ENCODE data around the gene SHC4.
"Not testable (repeated sequence)": the region's sequence is repeated elsewhere in the genome, so short reads cannot be mapped to it uniquely, and the experiment has no call there.

Gene SHC4

DNA sequence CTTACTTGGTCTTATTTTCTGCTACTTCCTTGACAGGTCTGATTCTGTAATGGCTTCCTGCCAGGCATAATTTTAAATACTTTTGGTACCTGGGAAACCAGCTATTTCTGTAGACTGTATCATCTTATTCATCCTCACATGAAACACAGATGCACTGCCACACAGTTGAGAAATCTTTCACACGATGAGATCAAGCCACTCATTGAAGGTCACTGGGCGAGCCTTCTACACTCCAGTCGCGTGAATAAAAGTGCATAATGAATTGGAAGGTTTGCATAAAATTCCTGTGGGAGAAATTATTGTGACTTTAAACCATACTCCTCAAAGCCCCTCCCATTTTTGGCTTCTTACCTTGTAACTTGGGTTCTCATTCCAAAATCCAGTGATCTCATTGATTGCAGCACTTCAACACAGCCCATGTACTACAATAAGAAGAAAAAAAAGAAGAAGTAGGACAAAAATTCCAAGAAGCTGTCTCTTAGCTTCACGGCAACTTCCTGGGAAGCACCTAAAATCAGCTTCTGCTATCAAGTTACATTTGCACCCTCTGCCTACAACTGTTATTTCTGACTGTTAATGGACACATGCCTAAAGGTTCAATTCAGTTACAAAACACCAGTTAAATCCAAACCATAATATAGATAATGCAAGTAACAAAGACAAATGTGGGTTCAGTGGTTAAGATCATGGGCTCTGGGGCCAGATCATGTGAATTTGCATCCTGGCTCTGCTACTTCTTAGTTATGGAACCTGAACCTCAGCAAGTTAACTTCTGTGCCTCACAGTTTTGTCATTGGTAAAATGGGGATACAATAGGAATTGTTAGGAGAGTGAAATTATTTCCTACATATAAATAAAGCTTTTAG, 39.0 kb downstream of the SHC4 start:
- no peak for DNase-seq (ENCODE audit: low read depth)

DNA sequence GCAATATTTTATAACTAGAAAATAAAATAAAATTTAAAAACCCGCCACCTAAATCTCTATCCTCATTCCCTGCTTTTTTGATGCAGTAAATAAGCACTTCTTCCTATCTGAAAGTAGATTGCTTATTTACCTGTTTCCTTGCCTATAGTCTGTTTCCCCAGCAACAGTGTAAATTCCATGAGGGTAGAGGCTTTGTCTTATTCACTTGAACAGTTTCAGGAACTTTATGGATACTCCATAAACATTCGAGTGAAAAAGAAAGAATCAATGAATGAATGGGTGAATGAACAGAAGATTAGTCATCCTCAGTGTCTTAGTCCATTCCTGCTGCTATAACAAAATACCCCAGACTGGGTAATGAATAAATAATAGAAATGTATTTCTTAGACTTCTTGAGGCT, 41.7 kb downstream of the SHC4 start:
- DNase-seq (ENCODE audit: low read depth) = no peak

DNA sequence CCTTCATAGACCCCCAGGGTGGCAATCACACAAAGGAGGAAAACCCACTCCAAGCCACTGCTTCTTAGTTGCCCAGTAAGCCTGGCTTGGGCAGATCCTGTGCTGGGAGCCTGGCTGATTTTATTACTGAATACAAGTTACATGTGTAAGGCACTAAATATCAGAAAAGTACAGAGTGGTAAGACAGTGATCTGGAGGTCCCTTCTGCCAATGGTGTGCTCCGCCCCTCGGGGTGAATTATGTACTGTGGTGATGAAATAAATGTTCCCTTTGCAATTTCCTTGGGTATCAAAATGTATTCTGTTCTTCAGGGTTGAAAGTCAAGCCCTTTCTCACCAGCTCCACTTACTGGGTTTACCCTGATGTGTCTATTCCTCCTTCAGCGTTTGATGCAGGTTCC, 47.0 kb downstream of the SHC4 start:
- no peak for DNase-seq (ENCODE audit: low read depth)

DNA sequence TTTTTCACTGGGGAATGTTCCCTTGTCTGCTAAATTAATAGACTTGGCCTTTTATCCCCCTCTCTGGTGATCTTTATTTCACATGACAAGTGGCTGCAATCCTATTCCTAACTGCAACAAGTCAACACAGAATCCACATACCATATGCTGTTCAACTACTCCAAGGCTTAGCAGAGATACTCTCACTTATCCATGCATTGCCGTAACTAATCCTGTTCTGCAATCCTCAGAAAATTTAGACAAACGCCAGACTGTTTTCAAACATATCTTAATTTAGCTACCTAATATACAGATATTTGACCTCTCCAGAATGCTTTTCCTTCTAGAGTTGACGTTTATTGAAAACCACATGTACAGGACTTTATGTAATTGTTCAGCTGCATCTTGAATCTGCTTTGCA, 47.9 kb downstream of the SHC4 start:
- DNase-seq (ENCODE audit: low read depth) = no peak

DNA sequence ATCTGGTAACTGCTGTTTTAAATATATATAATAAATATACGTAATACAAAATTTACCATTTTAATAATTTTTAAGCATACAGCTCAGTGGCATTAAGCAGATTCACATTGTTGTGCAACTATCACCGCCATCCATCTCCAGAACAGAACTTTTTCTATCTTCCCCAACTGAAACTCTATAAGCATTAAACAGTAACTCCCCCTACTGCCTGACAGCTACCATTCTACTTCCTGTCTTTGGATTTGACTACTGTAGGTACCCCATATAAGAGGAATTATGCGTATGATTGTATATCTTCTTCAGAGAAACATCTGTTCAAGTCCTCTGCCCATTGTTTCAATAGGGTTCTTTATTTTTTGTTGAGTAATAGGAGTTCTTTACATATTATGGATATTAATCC, 49.0 kb downstream of the SHC4 start:
- DNase-seq (ENCODE audit: low read depth) = no peak

DNA sequence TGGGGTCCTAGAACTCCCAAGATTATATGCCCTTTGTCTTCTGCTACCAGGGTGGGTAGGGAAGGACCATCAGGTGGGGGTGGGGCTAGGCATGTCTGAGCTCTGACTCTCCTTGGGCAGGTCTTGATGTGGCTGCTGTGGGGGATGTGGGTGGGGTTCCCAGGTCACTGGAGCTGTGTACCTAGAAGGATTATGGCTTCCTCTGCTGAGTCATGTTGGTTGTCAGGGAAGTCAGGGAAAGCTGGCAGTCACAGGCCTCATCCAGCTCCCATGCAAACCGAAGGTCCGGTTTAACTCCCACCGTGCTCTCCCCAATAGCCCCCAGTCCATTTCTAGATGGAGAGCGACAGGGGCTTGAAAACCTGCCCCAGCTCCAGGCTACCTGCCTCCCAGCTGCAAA, 50.6 kb downstream of the SHC4 start:
- peak; percentile 28 for DNase-seq (ENCODE audit: low read depth)

DNA sequence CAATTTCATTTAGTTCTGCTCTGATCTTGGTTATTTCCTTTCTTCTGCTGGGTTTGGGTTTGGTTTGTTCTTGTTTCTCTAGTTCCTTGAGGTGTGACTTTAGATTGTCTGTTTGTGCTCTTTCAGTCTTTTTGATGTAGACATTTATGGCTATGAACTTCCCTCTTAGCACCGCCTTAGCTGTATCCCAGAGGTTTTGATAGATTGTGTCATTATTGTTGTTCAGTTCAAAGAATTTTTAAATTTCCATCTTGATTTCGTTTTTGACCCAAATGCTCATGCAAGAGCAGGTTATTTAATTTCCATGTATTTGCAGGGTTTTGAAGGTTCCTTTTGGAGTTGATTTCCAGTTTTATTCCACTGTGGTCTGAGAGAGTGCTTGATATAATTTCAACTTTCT, 53.2 kb downstream of the SHC4 start:
- not testable (repeated sequence) for DNase-seq (ENCODE audit: low read depth)

DNA sequence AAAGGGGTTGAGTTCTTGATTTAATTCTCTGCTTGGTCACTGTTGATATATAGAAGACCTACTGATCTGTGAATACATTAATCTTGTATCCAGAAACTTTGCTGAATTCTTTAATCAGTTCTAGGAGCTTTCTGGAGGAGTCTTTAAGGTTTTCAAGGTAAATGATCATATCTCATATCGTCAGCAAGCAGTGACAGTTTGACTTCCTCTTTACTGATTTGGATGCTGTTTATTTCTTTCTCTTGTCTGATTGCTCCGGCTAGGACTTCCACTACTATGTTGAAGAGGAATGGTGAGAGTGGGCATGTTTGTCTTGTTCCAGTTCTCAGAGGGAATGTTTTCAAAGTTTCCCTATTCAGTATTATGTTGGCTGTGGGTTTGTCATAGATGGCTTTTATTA, 54.4 kb downstream of the SHC4 start:
- not testable (repeated sequence) for DNase-seq (ENCODE audit: low read depth)

DNA sequence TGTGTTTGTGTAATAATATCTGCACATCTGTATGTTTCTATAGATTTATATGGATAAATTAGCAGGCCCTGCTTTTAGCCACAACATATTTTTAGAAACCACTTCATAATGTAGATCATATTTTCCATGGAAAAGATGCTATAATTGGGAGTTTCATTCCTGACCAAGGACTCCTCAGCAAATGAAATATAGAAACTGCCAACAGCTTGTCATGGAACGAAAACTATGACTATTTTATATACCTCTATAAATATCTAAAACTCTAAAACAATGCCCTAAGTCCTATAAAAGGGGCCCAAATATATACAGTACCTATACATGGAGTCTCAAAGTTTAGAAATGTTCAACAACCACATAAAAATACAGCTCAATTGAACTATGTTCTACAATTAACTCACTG, 57.9 kb downstream of the SHC4 start:
- DNase-seq (ENCODE audit: low read depth) = no peak

DNA sequence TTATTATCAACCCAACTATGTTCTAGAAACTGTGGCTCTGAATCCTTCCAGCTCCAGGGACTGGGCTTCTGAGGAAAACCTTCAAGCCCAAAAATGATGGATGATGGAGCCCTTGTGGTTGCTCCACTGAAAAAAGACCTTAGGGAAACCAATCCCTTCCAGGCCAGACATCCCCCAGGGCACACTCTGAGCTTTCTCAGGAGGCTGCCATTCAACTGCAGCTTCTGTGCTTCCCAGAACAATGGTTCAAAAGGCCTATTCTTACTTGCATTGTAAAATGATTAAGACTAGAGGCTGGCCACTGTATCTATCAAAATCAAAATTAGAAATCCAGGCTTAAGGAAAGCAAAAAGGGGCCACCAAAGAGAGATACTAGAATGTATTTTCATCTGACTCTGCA, 58.5 kb downstream of the SHC4 start:
- DNase-seq (ENCODE audit: low read depth) = no peak

DNA sequence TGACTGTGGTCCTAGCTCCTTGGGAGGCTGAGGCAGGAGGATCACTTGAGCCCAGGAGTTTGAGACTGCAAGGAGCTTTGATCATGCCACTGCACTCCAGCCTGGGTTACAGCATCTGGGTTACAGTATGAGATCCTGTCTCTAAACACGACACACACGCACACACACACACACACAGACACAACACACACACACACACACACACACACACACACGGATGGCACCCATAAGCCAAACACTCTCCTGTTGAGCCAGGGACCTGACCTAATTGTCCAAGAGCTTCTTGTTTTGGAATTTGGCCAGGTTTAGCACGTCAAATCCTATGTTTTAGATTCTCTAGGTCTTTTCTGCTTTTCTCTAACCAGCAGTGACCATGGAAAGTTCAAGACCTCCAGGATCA, 59.0 kb downstream of the SHC4 start:
- DNase-seq (ENCODE audit: low read depth) = no peak

DNA sequence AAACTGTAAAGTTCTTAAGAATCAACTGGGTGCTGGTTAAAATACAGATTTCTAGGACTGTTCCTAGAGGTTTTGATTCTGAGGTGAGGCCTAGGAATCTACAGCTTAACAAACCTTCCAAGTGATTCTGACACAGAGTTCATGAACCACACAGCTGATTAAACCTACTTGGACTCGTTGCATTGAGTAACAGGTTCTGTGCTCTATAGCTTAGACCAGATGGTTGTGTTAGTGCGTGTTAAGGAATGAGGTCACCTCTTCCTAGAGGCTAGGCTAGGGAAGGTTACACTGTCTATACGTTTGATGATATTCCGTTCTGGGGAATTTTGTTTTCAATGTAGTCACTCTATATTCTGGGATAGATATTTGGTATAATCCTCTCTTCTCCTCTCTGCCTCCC, 63.9 kb downstream of the SHC4 start:
- DNase-seq (ENCODE audit: low read depth) = peak; percentile 27

DNA sequence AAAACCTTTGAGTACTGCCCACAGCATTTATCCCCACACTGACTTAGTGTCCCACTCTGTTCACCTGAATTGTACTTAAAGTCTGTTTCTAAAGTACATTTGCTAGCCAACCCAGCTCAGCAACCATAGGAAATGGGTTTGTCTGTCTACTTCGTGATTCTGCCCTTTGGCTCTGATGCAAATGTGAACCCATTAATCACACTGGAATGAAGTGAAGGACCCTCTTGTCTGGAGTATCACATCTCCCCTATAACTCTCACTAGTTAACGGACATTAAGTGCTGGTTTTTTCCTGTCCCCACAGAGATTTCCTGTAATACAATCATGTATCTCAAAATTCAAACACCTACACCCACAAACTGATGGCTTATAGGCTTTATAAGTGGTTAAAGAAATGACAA, 65.3 kb downstream of the SHC4 start:
- DNase-seq (ENCODE audit: low read depth) = no peak

DNA sequence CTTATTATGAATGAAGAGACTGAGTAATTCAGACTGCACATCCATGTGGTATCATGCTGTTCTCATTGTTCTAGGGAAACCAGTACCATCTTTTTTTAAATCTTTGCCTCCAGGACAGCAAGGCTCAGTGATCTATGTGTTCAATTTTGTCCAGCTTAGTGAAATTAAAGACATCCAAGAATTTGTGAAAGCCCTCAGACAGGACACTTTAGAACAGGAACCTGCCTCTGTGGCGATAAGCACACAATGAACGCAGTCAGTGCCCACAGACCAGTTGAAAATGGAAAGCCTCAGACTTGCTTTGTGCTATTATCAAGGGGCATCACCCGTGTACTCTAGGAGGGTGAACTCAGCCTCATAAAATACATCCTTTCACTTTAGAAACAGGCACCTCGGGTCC, 65.7 kb downstream of the SHC4 start:
- DNase-seq (ENCODE audit: low read depth) = no peak

DNA sequence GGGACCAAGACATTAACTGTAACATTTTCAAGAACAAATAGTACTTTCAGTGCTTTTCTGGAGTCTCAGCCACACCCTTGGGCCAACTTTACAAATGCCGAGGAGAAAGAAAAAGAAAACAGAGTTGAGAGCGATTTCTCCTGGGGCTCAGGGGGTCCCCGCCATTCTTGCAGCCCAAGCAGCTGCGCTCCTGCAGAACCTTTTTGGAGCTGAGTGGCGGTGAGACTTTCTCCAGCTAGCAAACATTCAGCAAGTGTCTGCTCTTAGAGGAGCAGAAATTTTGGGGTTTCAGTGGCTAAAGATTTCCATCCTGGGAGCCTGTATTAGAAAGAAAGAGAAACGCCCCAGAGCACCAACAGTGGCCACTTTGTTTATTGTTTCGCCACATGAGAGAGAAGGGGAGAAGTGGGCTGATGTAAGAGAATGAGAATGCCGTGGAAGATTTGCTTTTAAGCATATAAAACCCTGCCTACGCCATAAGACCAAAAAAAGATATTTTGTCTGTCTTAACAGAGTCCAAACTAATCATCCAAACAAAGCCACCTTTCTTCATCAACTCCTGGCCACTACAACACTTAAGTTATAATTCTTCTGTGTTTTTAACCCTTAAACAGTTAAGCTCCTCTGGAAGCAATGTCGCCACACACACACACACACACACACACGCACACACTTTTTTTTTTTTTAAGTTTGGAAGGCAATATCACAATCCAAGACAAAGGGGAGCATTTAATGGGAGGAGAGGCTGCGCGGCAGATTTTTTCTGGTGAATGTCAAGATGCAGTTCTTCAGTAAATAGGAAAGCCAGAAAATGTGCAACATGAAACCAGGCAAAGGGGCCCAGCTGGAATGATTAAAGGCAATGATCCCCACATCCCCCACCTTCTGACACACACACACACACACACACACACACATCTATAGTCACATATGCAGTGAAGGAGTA, 66.6 kb downstream of the SHC4 start:
- peak; percentile 68 for DNase-seq (ENCODE audit: low read depth)

DNA sequence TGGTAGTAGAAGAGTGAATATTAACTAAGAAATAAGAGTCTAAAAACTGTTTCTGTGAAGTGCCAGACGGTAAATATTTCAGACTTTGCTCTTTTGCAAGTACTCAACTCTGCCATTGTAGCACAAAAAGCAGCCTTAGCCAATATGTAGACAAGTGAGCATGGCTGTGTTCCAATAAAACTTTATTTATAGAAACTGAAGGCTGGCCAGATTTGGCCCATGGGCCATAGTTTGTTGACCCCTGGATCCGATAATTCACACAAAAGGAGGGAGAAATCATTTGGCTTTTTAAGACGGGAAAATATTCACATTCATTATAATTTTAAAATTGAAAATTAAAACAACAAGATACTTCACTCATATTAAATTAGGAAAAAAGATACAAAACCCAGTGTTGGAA, 70.4 kb downstream of the SHC4 start:
- DNase-seq (ENCODE audit: low read depth) = no peak

DNA sequence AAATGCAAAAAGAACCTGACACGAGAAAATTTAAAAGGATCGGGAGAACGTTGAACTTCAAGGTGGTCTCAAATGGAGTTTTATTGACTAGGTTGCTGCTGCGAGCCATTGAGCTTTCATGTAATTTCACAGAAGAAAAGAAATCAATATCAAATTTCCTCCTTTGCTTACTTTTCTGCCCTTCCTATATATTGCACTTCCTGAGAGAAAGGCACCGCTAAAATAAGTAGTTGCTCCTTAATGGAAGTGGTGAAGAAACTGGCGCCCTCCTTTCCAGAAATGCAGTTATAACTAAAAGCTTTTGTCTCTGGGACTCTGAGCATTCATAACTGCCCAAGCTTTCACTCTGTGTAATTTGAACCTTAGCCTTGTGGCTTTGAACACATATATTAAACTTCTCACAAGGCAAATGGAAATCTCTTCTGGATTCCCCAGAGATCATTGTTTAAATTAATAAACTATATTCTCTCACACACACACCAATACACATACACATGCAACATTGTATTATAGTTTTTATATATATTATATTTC, 72.4 kb downstream of the SHC4 start:
- no peak for DNase-seq (ENCODE audit: low read depth)

DNA sequence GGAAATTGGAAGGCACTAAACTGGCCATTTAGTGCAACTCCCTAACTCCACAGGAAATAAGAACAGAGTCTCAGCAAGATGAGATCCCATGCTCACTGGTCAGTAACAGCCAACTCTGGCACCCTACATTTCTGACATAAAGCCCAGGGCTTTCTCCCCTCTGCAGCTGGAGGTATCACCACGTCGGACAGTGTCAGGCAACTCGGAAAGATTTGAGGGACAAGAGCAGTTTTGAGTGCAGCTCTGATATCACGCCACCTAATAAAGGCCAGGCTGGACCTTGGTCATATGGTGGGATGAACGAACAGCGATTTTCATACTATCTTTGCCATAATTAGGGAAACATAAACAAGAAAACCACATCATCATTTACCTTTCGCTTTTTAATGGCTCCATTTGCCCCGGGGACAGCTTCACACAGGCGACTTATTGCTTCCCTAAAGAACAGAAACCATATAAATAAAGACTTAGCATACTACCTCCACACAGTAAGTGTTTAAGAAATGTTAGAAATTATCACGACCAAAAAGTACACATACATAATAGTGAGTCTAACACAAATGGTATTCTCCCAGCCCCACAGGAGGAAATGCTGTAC, 73.2 kb downstream of the SHC4 start:
- no peak for DNase-seq (ENCODE audit: low read depth)

DNA sequence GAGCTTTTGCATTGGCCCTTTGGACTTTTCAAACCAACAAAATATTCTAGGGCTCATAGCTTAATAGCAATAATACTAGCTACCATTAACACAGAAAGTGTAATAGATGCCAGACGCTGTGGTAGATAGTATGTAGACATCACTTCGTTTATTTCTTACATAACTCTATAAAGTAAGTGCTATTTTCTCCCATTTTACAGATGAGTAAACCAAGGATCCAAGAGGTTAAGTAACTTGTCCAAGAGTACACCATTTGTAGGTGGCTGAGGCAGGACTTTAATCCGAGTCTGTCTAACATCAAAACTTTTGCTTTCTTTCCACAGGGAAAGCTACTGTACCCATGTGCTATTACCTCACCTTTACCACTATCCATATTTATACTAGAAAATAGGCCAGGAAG, 73.8 kb downstream of the SHC4 start:
- DNase-seq (ENCODE audit: low read depth) = no peak

DNA sequence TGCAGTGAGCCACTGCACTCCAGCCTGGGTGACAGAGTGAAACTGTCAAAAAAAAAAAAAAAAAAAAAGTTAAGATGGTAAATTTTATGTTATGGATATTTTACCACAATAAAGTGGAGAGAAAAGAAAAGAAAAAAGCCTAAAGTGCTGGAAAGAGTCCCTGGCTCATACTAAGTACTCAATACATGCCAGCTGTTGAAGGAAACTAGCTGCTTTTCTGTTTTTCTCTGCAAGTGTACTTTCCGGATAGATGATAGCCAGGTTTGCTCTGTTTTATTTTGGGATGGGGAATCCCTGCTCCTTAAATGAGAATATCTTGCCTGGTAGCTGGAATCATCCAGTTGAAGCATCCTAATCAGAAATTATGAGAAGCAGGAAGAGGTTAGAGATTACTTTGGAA, 74.9 kb downstream of the SHC4 start:
- no peak for DNase-seq (ENCODE audit: low read depth)

DNA sequence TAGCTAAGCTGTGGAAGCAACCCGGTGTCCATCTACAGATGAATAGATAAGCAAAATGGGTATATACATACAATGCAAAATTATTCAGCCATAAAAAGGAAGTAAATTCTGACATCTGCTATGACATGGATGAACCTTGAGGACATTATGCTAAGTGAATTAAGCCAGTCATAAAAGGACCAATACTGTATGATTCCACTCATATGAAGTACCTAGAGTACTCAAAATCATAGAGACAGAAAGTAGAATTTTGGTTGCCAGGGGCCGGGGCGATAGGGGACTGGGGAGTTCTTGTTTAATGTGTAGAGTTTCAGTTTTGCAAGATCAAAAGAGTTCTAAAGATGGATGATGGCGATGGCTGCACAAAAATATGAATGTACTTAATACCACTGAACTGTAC, 75.5 kb downstream of the SHC4 start:
- no peak for DNase-seq (ENCODE audit: low read depth)

DNA sequence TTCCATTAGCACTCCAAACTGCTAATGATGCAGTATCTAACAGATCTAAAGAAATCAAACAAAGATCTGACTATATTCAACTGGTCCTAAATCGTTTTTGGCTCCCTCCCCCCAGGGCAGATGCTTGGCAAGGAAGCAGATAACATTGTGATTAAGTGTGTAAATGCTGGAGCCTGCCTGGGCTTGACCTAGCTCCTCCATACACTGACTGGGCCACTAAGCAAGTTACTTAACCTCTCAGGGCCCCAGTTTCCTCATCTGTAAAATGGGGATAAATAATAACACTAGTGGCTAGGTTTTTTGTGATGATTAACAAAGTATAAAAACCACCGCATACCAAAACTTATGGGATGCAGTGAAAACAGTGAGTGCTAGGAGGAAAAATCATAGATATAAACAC, 76.6 kb downstream of the SHC4 start:
- no peak for DNase-seq (ENCODE audit: low read depth)

DNA sequence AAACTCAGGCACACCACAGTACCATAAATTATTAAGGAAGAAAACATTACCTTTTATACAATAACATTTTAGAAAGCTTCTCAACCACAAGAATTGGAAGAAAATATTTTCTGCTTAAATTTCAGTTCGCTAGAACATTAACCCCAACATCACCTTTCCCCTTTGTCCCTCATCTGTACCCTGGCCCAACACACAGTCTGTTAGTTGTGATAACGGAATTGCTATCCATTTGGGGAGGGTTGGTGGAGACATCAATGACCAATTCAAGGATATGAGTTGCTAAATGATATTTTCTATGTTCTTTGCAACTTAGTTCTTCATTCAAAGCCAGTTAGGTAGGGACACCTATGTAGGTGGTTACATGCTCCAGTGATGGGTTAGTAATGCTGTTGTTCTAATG, 80.0 kb downstream of the SHC4 start:
- no peak for DNase-seq (ENCODE audit: low read depth)

Measured in ELR (cell line).